HG03066 (cell line): Measurements from ENCODE around the gene TSHZ3.

Source experiments
- ATAC-seq: cut with Tn5 transposase; IDR thresholded peaks from one replicate; pipeline ENCODE4 v1.9.1; 2021; ENCODE audit warnings: low read depth; ENCODE audit not compliant: unreplicated experiment

TSHZ3 gene

GRCh38 chr19:31314849-31315629, 34.2 kb downstream of the TSHZ3 start:
- no peak for ATAC-seq

GRCh38 chr19:31314156-31314555, 35.1 kb downstream of the TSHZ3 start:
- ATAC-seq, result no peak

- no peak for ATAC-seq
Measured at GRCh38 chr19:31313291-31314030, 35.8 kb downstream of the TSHZ3 start.

GRCh38 chr19:31312677-31313244, 36.5 kb downstream of the TSHZ3 start:
- ATAC-seq, result no peak

- no peak for ATAC-seq
Measured at GRCh38 chr19:31312009-31312676, 37.1 kb downstream of the TSHZ3 start.

- no peak for ATAC-seq
Measured at GRCh38 chr19:31310432-31311133, 38.7 kb downstream of the TSHZ3 start.

- ATAC-seq, result no peak
Measured at GRCh38 chr19:31308781-31309180, 40.5 kb downstream of the TSHZ3 start.

- ATAC-seq, result no peak
Measured at GRCh38 chr19:31307071-31307669, 42.1 kb downstream of the TSHZ3 start.

GRCh38 chr19:31306006-31306753, 43.1 kb downstream of the TSHZ3 start:
- no peak for ATAC-seq

GRCh38 chr19:31304831-31305312, 44.4 kb downstream of the TSHZ3 start:
- no peak for ATAC-seq

- no peak for ATAC-seq
Measured at GRCh38 chr19:31303262-31303815, 45.9 kb downstream of the TSHZ3 start.

GRCh38 chr19:31301306-31301980, 47.8 kb downstream of the TSHZ3 start:
- ATAC-seq, result no peak

- no peak for ATAC-seq
Measured at GRCh38 chr19:31300422-31300821, 48.8 kb downstream of the TSHZ3 start.

- ATAC-seq, result no peak
Measured at GRCh38 chr19:31299665-31300064, 49.6 kb downstream of the TSHZ3 start.

GRCh38 chr19:31297991-31298390, 51.2 kb downstream of the TSHZ3 start:
- no peak for ATAC-seq

- no peak for ATAC-seq
Measured at GRCh38 chr19:31296741-31297390, 52.4 kb downstream of the TSHZ3 start.

GRCh38 chr19:31294189-31294588, 55.0 kb downstream of the TSHZ3 start:
- no peak for ATAC-seq

- ATAC-seq, result no peak
Measured at GRCh38 chr19:31292639-31293185, 56.5 kb downstream of the TSHZ3 start.
